ENCODE results near the gene SERPINB8.

GRCh38 chr18:63930773-63931354 is 39.0 kb upstream of the SERPINB8 start:
- TF ChIP-seq GATA2 (IDR thresholded peaks at IDR 0.05; ENCODE audit: low read depth, low read length), result no peak
- TF ChIP-seq GATA3 (IDR thresholded peaks at IDR 0.05; ENCODE audit: low read depth, low read length), result no peak

Data from SH-SY5Y (cell line).